ENCODE measurements around the gene EIF6.
A peak's percentile ranks its signal among the peaks of the same experiment; 100 is the strongest.

The EIF6 gene

DNA sequence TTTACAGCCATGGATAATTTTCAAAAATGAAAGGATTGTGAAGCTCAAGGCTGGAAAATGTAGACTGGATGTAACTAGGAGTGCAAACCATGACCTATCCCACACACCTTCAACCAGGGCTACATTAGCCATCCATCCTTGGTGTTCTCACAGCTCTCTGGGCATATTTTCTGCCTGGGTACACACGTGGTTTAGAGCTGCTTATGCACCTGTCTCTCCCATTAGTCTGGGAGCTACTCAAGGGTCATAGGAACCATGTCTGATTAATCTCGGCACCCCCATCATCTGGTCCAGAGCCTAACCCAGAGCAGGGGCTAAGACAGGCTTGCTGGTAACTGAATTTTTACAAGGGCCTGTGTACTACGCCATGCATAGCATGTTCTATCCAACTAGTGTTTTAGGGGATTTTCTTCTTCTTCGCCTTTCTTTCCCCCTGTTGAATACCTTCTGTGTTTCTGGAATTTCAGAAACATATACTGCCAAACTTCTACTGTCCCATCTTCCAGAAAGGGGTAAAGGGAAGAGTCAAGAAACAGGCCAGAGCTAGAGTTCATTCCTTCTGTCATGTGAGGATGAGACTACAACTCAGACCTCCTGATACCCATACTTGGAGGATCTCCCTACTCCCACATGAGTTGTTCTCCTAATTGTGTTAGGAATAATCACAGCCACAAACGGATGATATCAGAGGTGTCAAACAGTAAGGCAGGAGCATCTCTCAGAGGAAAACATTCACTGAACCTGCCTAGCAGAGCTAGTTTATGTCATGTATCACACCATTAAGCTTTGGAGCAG is 33.0 kb upstream of the EIF6 start:
- H3K9me3 ChIP-seq (ENCODE audit: control insufficient read depth, insufficient read depth, low read depth, low read length): no peaks in the 10 kb centered on the region
- TF ChIP-seq ZNF114 (tag by site-specific recombination; IDR thresholded peaks at IDR 0.05): no peak
- no peak for TF ChIP-seq ZBTB17 (tag by site-specific recombination; IDR thresholded peaks at IDR 0.05)
- TF ChIP-seq FEZF1 (tag by site-specific recombination; IDR thresholded peaks at IDR 0.05): no peak
- TF ChIP-seq, protein P1, sequence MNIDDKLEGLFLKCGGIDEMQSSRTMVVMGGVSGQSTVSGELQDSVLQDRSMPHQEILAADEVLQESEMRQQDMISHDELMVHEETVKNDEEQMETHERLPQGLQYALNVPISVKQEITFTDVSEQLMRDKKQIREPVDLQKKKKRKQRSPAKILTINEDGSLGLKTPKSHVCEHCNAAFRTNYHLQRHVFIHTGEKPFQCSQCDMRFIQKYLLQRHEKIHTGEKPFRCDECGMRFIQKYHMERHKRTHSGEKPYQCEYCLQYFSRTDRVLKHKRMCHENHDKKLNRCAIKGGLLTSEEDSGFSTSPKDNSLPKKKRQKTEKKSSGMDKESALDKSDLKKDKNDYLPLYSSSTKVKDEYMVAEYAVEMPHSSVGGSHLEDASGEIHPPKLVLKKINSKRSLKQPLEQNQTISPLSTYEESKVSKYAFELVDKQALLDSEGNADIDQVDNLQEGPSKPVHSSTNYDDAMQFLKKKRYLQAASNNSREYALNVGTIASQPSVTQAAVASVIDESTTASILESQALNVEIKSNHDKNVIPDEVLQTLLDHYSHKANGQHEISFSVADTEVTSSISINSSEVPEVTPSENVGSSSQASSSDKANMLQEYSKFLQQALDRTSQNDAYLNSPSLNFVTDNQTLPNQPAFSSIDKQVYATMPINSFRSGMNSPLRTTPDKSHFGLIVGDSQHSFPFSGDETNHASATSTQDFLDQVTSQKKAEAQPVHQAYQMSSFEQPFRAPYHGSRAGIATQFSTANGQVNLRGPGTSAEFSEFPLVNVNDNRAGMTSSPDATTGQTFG (tag by site-specific recombination; IDR thresholded peaks at IDR 0.05; ENCODE audit: borderline replicate concordance): no peak
- TF ChIP-seq, protein P2, sequence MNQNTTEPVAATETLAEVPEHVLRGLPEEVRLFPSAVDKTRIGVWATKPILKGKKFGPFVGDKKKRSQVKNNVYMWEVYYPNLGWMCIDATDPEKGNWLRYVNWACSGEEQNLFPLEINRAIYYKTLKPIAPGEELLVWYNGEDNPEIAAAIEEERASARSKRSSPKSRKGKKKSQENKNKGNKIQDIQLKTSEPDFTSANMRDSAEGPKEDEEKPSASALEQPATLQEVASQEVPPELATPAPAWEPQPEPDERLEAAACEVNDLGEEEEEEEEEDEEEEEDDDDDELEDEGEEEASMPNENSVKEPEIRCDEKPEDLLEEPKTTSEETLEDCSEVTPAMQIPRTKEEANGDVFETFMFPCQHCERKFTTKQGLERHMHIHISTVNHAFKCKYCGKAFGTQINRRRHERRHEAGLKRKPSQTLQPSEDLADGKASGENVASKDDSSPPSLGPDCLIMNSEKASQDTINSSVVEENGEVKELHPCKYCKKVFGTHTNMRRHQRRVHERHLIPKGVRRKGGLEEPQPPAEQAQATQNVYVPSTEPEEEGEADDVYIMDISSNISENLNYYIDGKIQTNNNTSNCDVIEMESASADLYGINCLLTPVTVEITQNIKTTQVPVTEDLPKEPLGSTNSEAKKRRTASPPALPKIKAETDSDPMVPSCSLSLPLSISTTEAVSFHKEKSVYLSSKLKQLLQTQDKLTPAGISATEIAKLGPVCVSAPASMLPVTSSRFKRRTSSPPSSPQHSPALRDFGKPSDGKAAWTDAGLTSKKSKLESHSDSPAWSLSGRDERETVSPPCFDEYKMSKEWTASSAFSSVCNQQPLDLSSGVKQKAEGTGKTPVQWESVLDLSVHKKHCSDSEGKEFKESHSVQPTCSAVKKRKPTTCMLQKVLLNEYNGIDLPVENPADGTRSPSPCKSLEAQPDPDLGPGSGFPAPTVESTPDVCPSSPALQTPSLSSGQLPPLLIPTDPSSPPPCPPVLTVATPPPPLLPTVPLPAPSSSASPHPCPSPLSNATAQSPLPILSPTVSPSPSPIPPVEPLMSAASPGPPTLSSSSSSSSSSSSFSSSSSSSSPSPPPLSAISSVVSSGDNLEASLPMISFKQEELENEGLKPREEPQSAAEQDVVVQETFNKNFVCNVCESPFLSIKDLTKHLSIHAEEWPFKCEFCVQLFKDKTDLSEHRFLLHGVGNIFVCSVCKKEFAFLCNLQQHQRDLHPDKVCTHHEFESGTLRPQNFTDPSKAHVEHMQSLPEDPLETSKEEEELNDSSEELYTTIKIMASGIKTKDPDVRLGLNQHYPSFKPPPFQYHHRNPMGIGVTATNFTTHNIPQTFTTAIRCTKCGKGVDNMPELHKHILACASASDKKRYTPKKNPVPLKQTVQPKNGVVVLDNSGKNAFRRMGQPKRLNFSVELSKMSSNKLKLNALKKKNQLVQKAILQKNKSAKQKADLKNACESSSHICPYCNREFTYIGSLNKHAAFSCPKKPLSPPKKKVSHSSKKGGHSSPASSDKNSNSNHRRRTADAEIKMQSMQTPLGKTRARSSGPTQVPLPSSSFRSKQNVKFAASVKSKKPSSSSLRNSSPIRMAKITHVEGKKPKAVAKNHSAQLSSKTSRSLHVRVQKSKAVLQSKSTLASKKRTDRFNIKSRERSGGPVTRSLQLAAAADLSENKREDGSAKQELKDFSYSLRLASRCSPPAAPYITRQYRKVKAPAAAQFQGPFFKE (tag by site-specific recombination; IDR thresholded peaks at IDR 0.05; ENCODE audit: borderline replicate concordance): no peak
- no peak for TF ChIP-seq SALL2 (tag by site-specific recombination; IDR thresholded peaks at IDR 0.05; ENCODE audit: borderline replicate concordance)
- no peak for TF ChIP-seq ZNF302 (tag by site-specific recombination; IDR thresholded peaks at IDR 0.05; ENCODE audit: low read depth)
- no peak for TF ChIP-seq ZFP37 (tag by site-specific recombination; IDR thresholded peaks at IDR 0.05)
- TF ChIP-seq ZSCAN23 (tag by site-specific recombination; IDR thresholded peaks at IDR 0.05): no peak
- TF ChIP-seq ZXDB (tag by site-specific recombination; IDR thresholded peaks at IDR 0.05): no peak
- TF ChIP-seq ZNF830 (tag by site-specific recombination; IDR thresholded peaks at IDR 0.05; ENCODE audit: low read depth): no peak
- TF ChIP-seq ZNF571 (tag by site-specific recombination; IDR thresholded peaks at IDR 0.05): no peak
- no peak for TF ChIP-seq ZNF530 (tag by site-specific recombination; IDR thresholded peaks at IDR 0.05; ENCODE audit: low read depth)
- TF ChIP-seq ZNF155 (tag by site-specific recombination; IDR thresholded peaks at IDR 0.05): no peak
- TF ChIP-seq, protein P3, sequence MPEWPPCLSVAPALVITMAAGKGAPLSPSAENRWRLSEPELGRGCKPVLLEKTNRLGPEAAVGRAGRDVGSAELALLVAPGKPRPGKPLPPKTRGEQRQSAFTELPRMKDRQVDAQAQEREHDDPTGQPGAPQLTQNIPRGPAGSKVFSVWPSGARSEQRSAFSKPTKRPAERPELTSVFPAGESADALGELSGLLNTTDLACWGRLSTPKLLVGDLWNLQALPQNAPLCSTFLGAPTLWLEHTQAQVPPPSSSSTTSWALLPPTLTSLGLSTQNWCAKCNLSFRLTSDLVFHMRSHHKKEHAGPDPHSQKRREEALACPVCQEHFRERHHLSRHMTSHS (tag by site-specific recombination; IDR thresholded peaks at IDR 0.05): no peak
- TF ChIP-seq ZNF354C (tag by site-specific recombination; IDR thresholded peaks at IDR 0.05; ENCODE audit: borderline replicate concordance, low read depth): no peak
- TF ChIP-seq, protein P4, sequence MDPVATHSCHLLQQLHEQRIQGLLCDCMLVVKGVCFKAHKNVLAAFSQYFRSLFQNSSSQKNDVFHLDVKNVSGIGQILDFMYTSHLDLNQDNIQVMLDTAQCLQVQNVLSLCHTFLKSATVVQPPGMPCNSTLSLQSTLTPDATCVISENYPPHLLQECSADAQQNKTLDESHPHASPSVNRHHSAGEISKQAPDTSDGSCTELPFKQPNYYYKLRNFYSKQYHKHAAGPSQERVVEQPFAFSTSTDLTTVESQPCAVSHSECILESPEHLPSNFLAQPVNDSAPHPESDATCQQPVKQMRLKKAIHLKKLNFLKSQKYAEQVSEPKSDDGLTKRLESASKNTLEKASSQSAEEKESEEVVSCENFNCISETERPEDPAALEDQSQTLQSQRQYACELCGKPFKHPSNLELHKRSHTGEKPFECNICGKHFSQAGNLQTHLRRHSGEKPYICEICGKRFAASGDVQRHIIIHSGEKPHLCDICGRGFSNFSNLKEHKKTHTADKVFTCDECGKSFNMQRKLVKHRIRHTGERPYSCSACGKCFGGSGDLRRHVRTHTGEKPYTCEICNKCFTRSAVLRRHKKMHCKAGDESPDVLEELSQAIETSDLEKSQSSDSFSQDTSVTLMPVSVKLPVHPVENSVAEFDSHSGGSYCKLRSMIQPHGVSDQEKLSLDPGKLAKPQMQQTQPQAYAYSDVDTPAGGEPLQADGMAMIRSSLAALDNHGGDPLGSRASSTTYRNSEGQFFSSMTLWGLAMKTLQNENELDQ (tag by site-specific recombination; IDR thresholded peaks at IDR 0.05; ENCODE audit: low read depth): no peak
- H3K4me3 ChIP-seq (ENCODE audit: low read depth, low read length): no peak overlapping the region
- no peaks in the 10 kb centered on the region for H3K36me3 ChIP-seq (ENCODE audit: control insufficient read depth in 2 of 2, insufficient read depth in 1 of 2, low read length in 2 of 2)
- H3K4me1 ChIP-seq (ENCODE audit: control insufficient read depth, insufficient read depth, low read length): peaks cover 34% of the 10 kb centered on the region
- CTCF ChIA-PET: interaction anchor here (1.0 to 3.6 kb wide), 5 partner anchors 9 to 130 kb away, joined by 3 to 66 read pairs (median 5); no protein-coding TSS in a partner anchor
- H3K27ac ChIP-seq (ENCODE audit: extremely low read depth, low read depth, low read length): peak overlapping the region; percentile 65
- POLR2A ChIA-PET: interaction anchor here (1.0 to 1.9 kb wide), 4 partner anchors 12 to 137 kb away, joined by 3 to 10 read pairs (median 5); partner anchors contain the start of gene EIF6

Data from HEK293 (cell line).